Iris pigment epithelial cell (primary cell): Measurements from ENCODE around the gene ZNF844.
A peak's percentile ranks its signal among the peaks of the same experiment; 100 is the strongest.
"Not testable (repeated sequence)": the region's sequence is repeated elsewhere in the genome, so short reads cannot be mapped to it uniquely, and the experiment has no call there.

Experiments
- DNase-seq: peaks from one replicate; pipeline ENCODE4 v3.0.0-alpha.2; 2011; ENCODE audit warnings: low read depth

ZNF844 gene

GRCh38 chr19:12092065-12092867 is 27.7 kb downstream of the ZNF844 start:
- DNase-seq = peak; percentile 94

GRCh38 chr19:12092956-12093355 is 28.4 kb downstream of the ZNF844 start:
- DNase-seq = peak; percentile 34

GRCh38 chr19:12093777-12094176 is 29.2 kb downstream of the ZNF844 start:
- no peak for DNase-seq

DNA sequence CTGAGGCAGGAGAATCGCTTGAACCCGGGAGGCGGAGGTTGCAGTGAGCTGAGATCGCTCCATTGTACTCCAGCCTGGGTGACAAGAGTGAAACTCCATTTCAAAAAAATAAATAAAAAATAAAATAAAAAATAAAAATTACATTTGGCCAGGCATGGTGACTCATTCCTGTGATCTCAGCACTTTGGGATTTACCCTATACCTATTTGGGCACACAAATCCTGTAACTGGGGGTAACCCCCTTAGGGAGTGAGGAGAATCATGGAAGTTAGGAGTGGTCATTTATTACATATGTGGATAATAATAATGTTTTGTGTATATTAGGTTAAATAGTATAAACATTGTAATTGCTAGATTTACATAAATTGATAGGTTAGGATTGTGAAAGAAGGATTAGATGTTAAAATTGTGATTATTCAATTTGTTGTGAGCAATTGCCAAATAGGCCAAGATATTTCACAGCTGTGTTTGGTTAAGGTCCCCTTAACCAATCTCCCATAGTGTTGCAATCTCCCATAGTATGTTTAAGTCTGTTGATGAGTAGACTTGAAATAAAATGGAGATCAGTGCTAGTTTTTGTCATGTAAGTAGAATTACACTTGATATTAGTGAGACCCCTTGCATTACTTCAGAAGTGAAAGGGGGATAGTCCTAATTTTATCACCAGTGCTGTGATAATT is 30.7 kb downstream of the ZNF844 start:
- DNase-seq = peak; percentile 85

- no peak for DNase-seq
Observed at GRCh38 chr19:12098040-12098439, 33.5 kb downstream of the ZNF844 start.

- not testable (repeated sequence) for DNase-seq
Observed at GRCh38 chr19:12103909-12104308, 39.4 kb downstream of the ZNF844 start.

DNA sequence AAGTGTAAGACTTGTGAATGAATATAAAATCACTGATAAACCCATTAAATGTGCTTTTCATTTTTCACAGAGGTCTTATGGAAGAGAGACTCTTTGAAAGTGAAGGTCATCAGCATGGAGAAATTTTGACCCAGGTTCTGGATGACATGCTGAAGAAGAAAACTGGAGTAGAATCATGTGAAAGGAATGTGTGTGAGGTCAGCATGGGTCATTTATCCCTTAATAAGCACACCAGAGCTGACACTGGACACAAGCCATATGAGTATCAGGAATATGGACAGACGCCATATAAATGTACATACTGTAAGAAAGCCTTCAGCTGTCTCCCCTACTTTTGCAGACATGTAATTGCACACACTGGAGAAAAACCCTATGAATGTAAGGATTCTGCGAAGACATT is 46.6 kb downstream of the ZNF844 start:
- DNase-seq = no peak

- DNase-seq = no peak
Observed at GRCh38 chr19:12111943-12112637, 47.6 kb downstream of the ZNF844 start.

DNA sequence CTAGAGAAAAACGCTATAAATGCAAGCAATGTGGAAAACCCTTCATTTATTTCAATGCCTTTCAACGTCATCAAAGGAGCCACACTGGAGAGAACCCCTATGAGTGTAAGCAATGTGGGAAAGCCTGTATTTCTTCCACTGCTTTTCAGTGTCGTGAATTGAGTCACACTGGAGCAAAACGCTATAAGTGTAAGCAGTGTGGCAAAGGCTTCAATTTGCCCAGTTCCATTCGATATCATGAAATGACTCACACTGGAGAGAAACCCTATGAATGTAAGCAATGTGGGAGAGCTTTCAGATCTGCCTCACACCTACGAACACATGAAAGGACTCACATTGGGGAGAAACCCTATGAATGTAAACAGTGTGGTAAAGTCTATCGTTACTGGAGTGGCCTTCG is 48.2 kb downstream of the ZNF844 start:
- DNase-seq = no peak

- DNase-seq = no peak
Observed at GRCh38 chr19:12113121-12113520, 48.6 kb downstream of the ZNF844 start.

GRCh38 chr19:12117201-12117970 is 52.9 kb downstream of the ZNF844 start:
- DNase-seq = no peak

DNA sequence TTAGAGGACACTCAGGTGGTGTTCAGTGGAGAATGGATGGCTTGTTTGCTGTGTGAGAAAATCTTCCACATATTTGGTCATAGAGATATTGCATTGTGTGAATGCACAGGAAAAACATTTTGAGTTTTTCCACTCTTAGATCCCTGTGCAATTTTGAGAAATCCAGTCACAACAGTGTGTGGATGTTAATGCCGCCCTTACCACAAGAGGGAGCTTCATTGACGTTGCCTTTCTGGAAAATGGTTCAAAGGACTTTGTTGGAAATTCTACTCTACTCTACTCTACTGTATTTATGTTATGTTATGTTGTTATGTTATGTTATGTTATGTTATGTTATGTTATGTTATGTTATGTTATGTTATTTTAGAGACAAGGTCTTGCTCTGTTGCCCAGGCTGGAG is 62.2 kb downstream of the ZNF844 start:
- DNase-seq = peak; percentile 23
